Heart right ventricle (tissue), 16 donors: ENCODE measurements around the gene FBXL5. TPM values are rescaled to one million over a fixed set of nuclear protein-coding genes. Genes with fewer than 3 reads are reported as not detected.

Experiments used
- ATAC-seq, 8 donors: fragments of 200-7000 bp; cut with Tn5 transposase; one replicate each; pipeline ENCODE4 v1.9.1; 2020; ENCODE audit warnings: mild to moderate bottlenecking in 8 of 8, moderate library complexity in 8 of 8, moderate number of reproducible peaks in 1 of 8
- DNase-seq, 2 donors: peaks; one replicate each; pipeline ENCODE4 v3.0.0-alpha.2; 2020
- H3K27ac ChIP-seq, 10 donors: fragments of 200-600 bp; sonication (generic) in 2 of 10; one replicate each; pipeline versions ENCODE4 v1.5.0 to v1.8.0; 2020 to 2022; ENCODE audit warnings: mild to moderate bottlenecking in 3 of 10
- H3K27me3 ChIP-seq, 7 donors: fragments of 200-600 bp; one replicate each; pipeline ENCODE4 v1.8.0; 2021 to 2022; ENCODE audit warnings: mild to moderate bottlenecking in 2 of 7
- H3K36me3 ChIP-seq, 9 donors: fragments of 200-600 bp; sonication (generic) in 1 of 9; one replicate each; pipeline versions ENCODE4 v1.5.0 to v1.8.0; 2020 to 2022; ENCODE audit warnings: mild to moderate bottlenecking in 2 of 9
- H3K4me1 ChIP-seq, 9 donors: fragments of 200-600 bp; sonication (generic) in 1 of 9; one replicate each; pipeline versions ENCODE4 v1.5.0 to v1.8.0; 2020 to 2022; ENCODE audit warnings: mild to moderate bottlenecking in 4 of 9
- H3K4me3 ChIP-seq, 10 donors: fragments of 200-600 bp; sonication (generic) in 2 of 10; one replicate each; pipeline versions ENCODE4 v1.5.0 to v1.8.0; 2020 to 2022; ENCODE audit warnings: mild to moderate bottlenecking in 7 of 10, moderate library complexity in 2 of 10
- H3K9me3 ChIP-seq, 11 donors: fragments of 200-600 bp in 10 of 11; sonication (generic) in 2 of 11; one replicate each; pipeline versions ENCODE4 v1.5.0 to v1.8.0; 2013 to 2022; ENCODE audit warnings: mild to moderate bottlenecking in 2 of 11, control low read depth in 1 of 11, moderate library complexity in 1 of 11
- CTCF ChIP-seq, 9 donors: fragments of 200-600 bp; sonication (generic) in 2 of 9; IDR thresholded peaks; one replicate each; pipeline versions ENCODE4 v1.5.0 to v1.8.0; 2021 to 2022; ENCODE audit warnings: antibody characterized with exemption in 9 of 9, mild to moderate bottlenecking in 5 of 9, moderate library complexity in 1 of 9
- WGBS, 2 donors: extraction: QIAGEN DNeasy Blood & Tissue Kit; methylation state at CpG; one replicate each; pipeline ENCODE4 v1.1.7; 2013; ENCODE audit warnings: inconsistent platforms in 1 of 2; 5-methylcytosine and 5-hydroxymethylcytosine counted together
- intact Hi-C, 10 donors: fragments of 100-400 bp; cut with DNase I; formaldehyde crosslinking; loops; one replicate each; pipeline versions ENCODE4 v1.11.1 to v1.14.2; 2022
- polyA plus RNA-seq, 2 donors: library from polyadenylated mRNA; stranded (reverse); fragments of 200-250 nt; gene quantifications; one replicate each; pipeline ENCODE4 v1.2.3, GENCODE V29; 2013
- total RNA-seq, 10 donors: library from RNA; stranded (reverse); fragmentation: NEBNext Ultra II Directional in 3 of 10; extraction: Animal tissue kit (Norgen Biotek cat#: 25700) in 3 of 10; gene quantifications; one replicate each; pipeline versions ENCODE4 v1.2.1 to v1.2.4, GENCODE V29; 2021 to 2023
- donor health status: Arrhythmogenic right ventricular cardiomyopathy.
- donor health status: ischemic (EF 13 %, LVEDD 7.1; RV severe dilation, severe dysfunction).
- donor health status: healthy with polysubstance abuse.
- donor health status: DM: no; HTN: yes; CAD: no.
- donor health status: DM: no; HTN: no; CAD: no.
- donor health status: ischemic (EF 25% LVEDD 6.9; RV normal size, moderate dysfunction).
- donor health status: ischemic (EF 25% LVEDD 5.7; RV mildly dilated, moderate dysfunction).
- donor health status: healthy.
- donor health status: DM: yes; HTN: yes; CAD: no.
- donor health status: Ischemic cardiomyopathy.
- donor health status: ischemic (EF 35%, LVEDD 5.7; RV mildly dilated, moderate dysfunction).
- donor health status: nonischemic (EF 11% LVEDD 7.7; RV severe dilation, severe dysfunction).
- donor health status: DM: yes; HTN: yes; CAD: no.
- donor health status: PGD.
- donor health status: ischemic (EF 29% LVEDD 5.4; RV normal size, mild dysfunction).
- donor health status: nonischemic (EF 23%, LVEDD 6.1; RV moderate dilation, normal function).

FBXL5 gene
- total and polyA plus RNA-seq, 12 donors = 32.8 to 102 (median 74.1) TPM

DNA sequence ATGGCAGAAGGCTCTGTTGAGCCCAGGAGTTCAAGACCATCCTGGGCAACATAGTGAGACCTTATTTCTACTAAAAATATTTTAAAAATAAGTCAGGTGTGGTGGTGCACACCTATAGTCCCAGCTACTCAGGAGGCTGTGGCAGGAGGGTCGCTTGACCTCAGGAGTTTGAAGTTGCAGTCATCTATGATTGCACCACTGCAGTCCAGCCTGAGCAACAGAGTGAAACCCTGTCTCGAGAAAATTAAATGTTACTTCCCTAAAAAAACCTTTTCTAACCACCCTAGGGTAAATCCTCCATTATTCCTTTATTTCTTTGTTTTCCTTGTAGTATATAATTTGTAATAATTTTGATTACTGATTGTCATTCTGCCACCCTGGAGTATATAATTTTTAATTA, 34.4 kb upstream of the FBXL5 start:
- TF ChIP-seq CTCF (IDR thresholded peaks at IDR 0.05) = no peak
- no peak for DNase-seq
- intact Hi-C loops = no loop called here
- peak in 1 of 8 donors; percentile 64 for ATAC-seq
- Histone ChIP-seq H3K4me3 (peak overlapping the region in 1 of 10 donors; percentile 11), H3K27me3 (no peaks in the 10 kb centered on the region), H3K27ac (peak overlapping the region in 1 of 10 donors; percentile 75), H3K36me3 (peaks cover 0 to 49% (median 15%) of the 10 kb centered on the region in 9 donors), H3K9me3 (no peaks in the 10 kb centered on the region), H3K4me1 (peaks cover 0 to 53% (median 6%) of the 10 kb centered on the region in 9 donors)
- WGBS, 2 donors = 87 to 90% methylated on average over 2 of the region's 2 CpGs

GRCh38 chr4:15688051-15688450, 32.9 kb upstream of the FBXL5 start:
- Histone ChIP-seq H3K4me3 (no peak overlapping the region), H3K9me3 (no peaks in the 10 kb centered on the region), H3K36me3 (peaks cover 0 to 53% (median 15%) of the 10 kb centered on the region in 9 donors), H3K4me1 (peaks cover 0 to 68% (median 15%) of the 10 kb centered on the region in 9 donors), H3K27me3 (no peaks in the 10 kb centered on the region), H3K27ac (no peak overlapping the region)
- TF ChIP-seq CTCF (IDR thresholded peaks at IDR 0.05) = no peak
- intact Hi-C loops = no loop called here
- no peak for ATAC-seq
- 73 to 74% methylated on average over 5 of the region's 5 CpGs for WGBS, 2 donors
- no peak for DNase-seq

GRCh38 chr4:15684498-15684897, 29.3 kb upstream of the FBXL5 start:
- DNase-seq = no peak
- no peak for ATAC-seq
- Histone ChIP-seq H3K4me3 (no peak overlapping the region), H3K27ac (no peak overlapping the region), H3K36me3 (peaks cover 0 to 53% (median 15%) of the 10 kb centered on the region in 9 donors), H3K4me1 (peaks cover 0 to 62% (median 28%) of the 10 kb centered on the region in 9 donors), H3K27me3 (no peaks in the 10 kb centered on the region), H3K9me3 (no peaks in the 10 kb centered on the region)
- WGBS, 2 donors = 91 to 96% methylated on average over 1 of the region's 1 CpG
- no peak for TF ChIP-seq CTCF (IDR thresholded peaks at IDR 0.05)
- intact Hi-C loops = no loop called here

GRCh38 chr4:15683143-15683495, 28.0 kb upstream of the FBXL5 start:
- Histone ChIP-seq H3K9me3 (no peaks in the 10 kb centered on the region), H3K27ac (peak overlapping the region in 3 of 10 donors; percentile 85 to 95 (median 92)), H3K4me1 (peaks cover 0 to 67% (median 28%) of the 10 kb centered on the region in 9 donors), H3K36me3 (peaks cover 0 to 39% (median 10%) of the 10 kb centered on the region in 9 donors), H3K4me3 (peak overlapping the region in 5 of 10 donors; percentile 71 to 94 (median 83)), H3K27me3 (no peaks in the 10 kb centered on the region)
- no peak for DNase-seq
- ATAC-seq = no peak
- intact Hi-C loops = loop anchor here in 1 of 10 donors (2.0 kb wide), 1 partner anchor 28 kb away; the partner anchor contains the start of gene FBXL5
- TF ChIP-seq CTCF (IDR thresholded peaks at IDR 0.05) = no peak
- WGBS, 2 donors = 82 to 85% methylated on average over 2 of the region's 2 CpGs
